DMS53 treated with DMSO at 0.1 percent for 48 hours (cell line): Measurements from ENCODE around the gene CELA2A.
A peak's percentile ranks its signal among the peaks of the same experiment; 100 is the strongest.
"Not testable (repeated sequence)": the region's sequence is repeated elsewhere in the genome, so short reads cannot be mapped to it uniquely, and the experiment has no call there.

Source experiments
- DNase-seq: peaks from one replicate; lab custom pipeline; 2025; ENCODE audit not compliant: unreplicated experiment; lab: John Stamatoyannopoulos, UW

The CELA2A gene

GRCh38 chr1:15444468-15445389, 11.8 kb upstream of the CELA2A start:
- no peak for DNase-seq

- no peak for DNase-seq
Observed at GRCh38 chr1:15445390-15446122, 11.0 kb upstream of the CELA2A start.

GRCh38 chr1:15446212-15446611, 10.3 kb upstream of the CELA2A start:
- DNase-seq: no peak

- DNase-seq: no peak
Observed at GRCh38 chr1:15448877-15449462, 7.6 kb upstream of the CELA2A start.

- no peak for DNase-seq
Observed at GRCh38 chr1:15449567-15449966, 7.0 kb upstream of the CELA2A start.

GRCh38 chr1:15451014-15451722, 5.4 kb upstream of the CELA2A start:
- no peak for DNase-seq

GRCh38 chr1:15452216-15452615, 4.3 kb upstream of the CELA2A start:
- no peak for DNase-seq

- DNase-seq: no peak
Observed at GRCh38 chr1:15452866-15453571, 3.5 kb upstream of the CELA2A start.

- no peak for DNase-seq
Observed at GRCh38 chr1:15453734-15454133, 2.8 kb upstream of the CELA2A start.

GRCh38 chr1:15454256-15454655, 2.3 kb upstream of the CELA2A start:
- DNase-seq: no peak

- no peak for DNase-seq
Observed at GRCh38 chr1:15455522-15455921, 1.0 kb upstream of the CELA2A start.

GRCh38 chr1:15457585-15457984, 1.1 kb downstream of the CELA2A start:
- DNase-seq: no peak

GRCh38 chr1:15458388-15458787, 1.9 kb downstream of the CELA2A start:
- DNase-seq: not testable (repeated sequence)

- peak; percentile 8 for DNase-seq
Observed at GRCh38 chr1:15459771-15460707, 3.5 kb downstream of the CELA2A start.

- DNase-seq: no peak
Observed at GRCh38 chr1:15460708-15461095, 4.2 kb downstream of the CELA2A start.

- DNase-seq: peak; percentile 91
Observed at GRCh38 chr1:15463064-15463800, 6.7 kb downstream of the CELA2A start.

- DNase-seq: peak; percentile 44
Observed at GRCh38 chr1:15463926-15464322, 7.4 kb downstream of the CELA2A start.

GRCh38 chr1:15465674-15466073, 9.1 kb downstream of the CELA2A start:
- DNase-seq: no peak
